HEK293 (cell line): ENCODE results near the gene LNX1.

Experiments
- CTCF ChIA-PET: fragments of 350-600 bp; formaldehyde crosslinking; extraction: SDS; loops from one replicate; lab custom pipeline; 2021; ENCODE audit warnings: antibody characterized with exemption; lab: Yijun Ruan, JAX
- POLR2A ChIA-PET: fragments of 300-600 bp; formaldehyde crosslinking; extraction: SDS; loops from one replicate; lab custom pipeline; 2020; ENCODE audit warnings: antibody characterized with exemption, inconsistent platforms; lab: Yijun Ruan, JAX
- H3K27ac ChIP-seq: fragments of 200-500 bp; sonication (Bioruptor generic); 2 replicates; pipeline ENCODE4 v1.5.1; 2014; ENCODE audit warnings: low read depth, low read length, control low read depth, inconsistent platforms; ENCODE audit errors: extremely low read depth
- H3K36me3 ChIP-seq, 2 experiments: fragments of 200-500 bp in 1 of 2; sonication (Bioruptor generic) in 1 of 2; 1 replicate in 1 of 2; 2 replicates in 1 of 2; pipeline ENCODE4 v1.5.1; 2014 to 2017; ENCODE audit warnings: inconsistent platforms in 2 of 2, low read length in 2 of 2; ENCODE audit not compliant: control insufficient read depth in 2 of 2, insufficient read depth in 1 of 2
- H3K4me1 ChIP-seq: fragments of 200-500 bp; sonication (Bioruptor generic); 2 replicates; pipeline ENCODE4 v1.5.1; 2014; ENCODE audit warnings: mild to moderate bottlenecking, low read length, inconsistent platforms; ENCODE audit not compliant: control insufficient read depth, insufficient read depth
- H3K4me3 ChIP-seq: 2 replicates; pipeline ENCODE4 v1.5.1; 2011; ENCODE audit warnings: low read depth, mild to moderate bottlenecking, control low read depth, low read length, moderate library complexity
- H3K9me3 ChIP-seq: fragments of 200-500 bp; sonication (Bioruptor generic); 2 replicates; pipeline ENCODE4 v1.5.1; 2014; ENCODE audit warnings: low read depth, low read length, inconsistent platforms; ENCODE audit not compliant: control insufficient read depth, insufficient read depth
- GFI1B ChIP-seq: fragments of 450-650 bp; formaldehyde crosslinking; IDR thresholded peaks from 2 replicates; pipeline ENCODE4 v1.5.1; 2016; ENCODE audit warnings: missing biosample characterization, missing genetic modification characterization
- PRDM4 ChIP-seq: fragments of 450-650 bp; formaldehyde crosslinking; IDR thresholded peaks from 2 replicates; pipeline ENCODE4 v1.5.1; 2017; ENCODE audit warnings: missing biosample characterization, missing genetic modification characterization
- SETDB1 ChIP-seq: IDR thresholded peaks from one replicate; pipeline ENCODE4 v1.6.1; 2017; ENCODE audit warnings: mild to moderate bottlenecking, low read length, moderate library complexity, mixed read lengths; ENCODE audit not compliant: insufficient read length
- ZBTB11 ChIP-seq: fragments of 450-650 bp; formaldehyde crosslinking; conservative IDR thresholded peaks from 2 replicates; pipeline ENCODE4 v1.5.1; 2016; ENCODE audit warnings: low read depth, missing biosample characterization, missing genetic modification characterization
- ZBTB21 ChIP-seq: fragments of 450-650 bp; formaldehyde crosslinking; IDR thresholded peaks from 2 replicates; pipeline ENCODE4 v1.5.1; 2017; ENCODE audit warnings: missing biosample characterization, missing genetic modification characterization
- ZNF121 ChIP-seq: fragments of 450-650 bp; formaldehyde crosslinking; IDR thresholded peaks from 2 replicates; pipeline ENCODE4 v1.5.1; 2016; ENCODE audit warnings: missing biosample characterization, missing genetic modification characterization
- ZNF157 ChIP-seq: fragments of 450-650 bp; formaldehyde crosslinking; IDR thresholded peaks from 2 replicates; pipeline ENCODE4 v1.5.1; 2016; ENCODE audit warnings: missing biosample characterization, missing genetic modification characterization
- ZNF292 ChIP-seq: fragments of 450-650 bp; formaldehyde crosslinking; IDR thresholded peaks from 2 replicates; pipeline ENCODE4 v1.5.1; 2016; ENCODE audit warnings: low read depth, missing biosample characterization, missing genetic modification characterization, borderline replicate concordance
- ZNF341 ChIP-seq: fragments of 450-650 bp; formaldehyde crosslinking; IDR thresholded peaks from 2 replicates; pipeline ENCODE4; 2016; ENCODE audit warnings: low read depth, missing biosample characterization, missing genetic modification characterization
- ZNF366 ChIP-seq: fragments of 450-650 bp; formaldehyde crosslinking; conservative IDR thresholded peaks from 2 replicates; pipeline ENCODE4 v1.5.1; 2016; ENCODE audit warnings: missing biosample characterization, missing genetic modification characterization
- ZNF391 ChIP-seq: fragments of 450-650 bp; formaldehyde crosslinking; IDR thresholded peaks from 2 replicates; pipeline ENCODE4 v1.5.1; 2016; ENCODE audit warnings: low read depth, missing biosample characterization, missing genetic modification characterization, borderline replicate concordance
- ZNF473 ChIP-seq: fragments of 450-650 bp; formaldehyde crosslinking; IDR thresholded peaks from 2 replicates; pipeline ENCODE4 v1.5.1; 2017; ENCODE audit warnings: missing biosample characterization, missing genetic modification characterization
- ZNF529 ChIP-seq: fragments of 450-650 bp; formaldehyde crosslinking; IDR thresholded peaks from 2 replicates; pipeline ENCODE4 v1.5.1; 2017; ENCODE audit warnings: missing genetic modification characterization, missing biosample characterization; ENCODE audit not compliant: insufficient replicate concordance
- ZNF561 ChIP-seq: fragments of 450-650 bp; IDR thresholded peaks from 2 replicates; pipeline ENCODE4 v1.5.1; 2018; ENCODE audit warnings: missing biosample characterization, missing genetic modification characterization, borderline replicate concordance
- ZNF571 ChIP-seq: fragments of 450-650 bp; formaldehyde crosslinking; IDR thresholded peaks from 2 replicates; pipeline ENCODE4 v1.5.0; 2017; ENCODE audit warnings: missing biosample characterization, missing genetic modification characterization
- ZNF580 ChIP-seq: fragments of 450-650 bp; formaldehyde crosslinking; IDR thresholded peaks from 2 replicates; pipeline ENCODE4 v1.5.1; 2016; ENCODE audit warnings: missing biosample characterization, missing genetic modification characterization
- ZNF645 ChIP-seq: fragments of 450-650 bp; formaldehyde crosslinking; IDR thresholded peaks from 2 replicates; pipeline ENCODE4; 2016; ENCODE audit warnings: missing biosample characterization, missing genetic modification characterization
- ZNF76 ChIP-seq: fragments of 450-650 bp; formaldehyde crosslinking; IDR thresholded peaks from 2 replicates; pipeline ENCODE4; 2016; ENCODE audit warnings: low read depth, missing biosample characterization, missing genetic modification characterization, borderline replicate concordance
- ZSCAN16 ChIP-seq: fragments of 450-650 bp; formaldehyde crosslinking; IDR thresholded peaks from 2 replicates; pipeline ENCODE4 v1.5.1; 2016; ENCODE audit warnings: missing biosample characterization, missing genetic modification characterization
- TF ChIP-seq, protein P1 (sequence below): fragments of 450-650 bp; formaldehyde crosslinking; IDR thresholded peaks from 2 replicates; pipeline ENCODE4 v1.5.1; 2016; ENCODE audit warnings: missing biosample characterization, missing genetic modification characterization
- TF ChIP-seq, protein P2 (sequence below): fragments of 450-650 bp; formaldehyde crosslinking; IDR thresholded peaks from 2 replicates; pipeline ENCODE4 v1.5.1; 2016; ENCODE audit warnings: missing biosample characterization, missing genetic modification characterization

LNX1 gene

DNA sequence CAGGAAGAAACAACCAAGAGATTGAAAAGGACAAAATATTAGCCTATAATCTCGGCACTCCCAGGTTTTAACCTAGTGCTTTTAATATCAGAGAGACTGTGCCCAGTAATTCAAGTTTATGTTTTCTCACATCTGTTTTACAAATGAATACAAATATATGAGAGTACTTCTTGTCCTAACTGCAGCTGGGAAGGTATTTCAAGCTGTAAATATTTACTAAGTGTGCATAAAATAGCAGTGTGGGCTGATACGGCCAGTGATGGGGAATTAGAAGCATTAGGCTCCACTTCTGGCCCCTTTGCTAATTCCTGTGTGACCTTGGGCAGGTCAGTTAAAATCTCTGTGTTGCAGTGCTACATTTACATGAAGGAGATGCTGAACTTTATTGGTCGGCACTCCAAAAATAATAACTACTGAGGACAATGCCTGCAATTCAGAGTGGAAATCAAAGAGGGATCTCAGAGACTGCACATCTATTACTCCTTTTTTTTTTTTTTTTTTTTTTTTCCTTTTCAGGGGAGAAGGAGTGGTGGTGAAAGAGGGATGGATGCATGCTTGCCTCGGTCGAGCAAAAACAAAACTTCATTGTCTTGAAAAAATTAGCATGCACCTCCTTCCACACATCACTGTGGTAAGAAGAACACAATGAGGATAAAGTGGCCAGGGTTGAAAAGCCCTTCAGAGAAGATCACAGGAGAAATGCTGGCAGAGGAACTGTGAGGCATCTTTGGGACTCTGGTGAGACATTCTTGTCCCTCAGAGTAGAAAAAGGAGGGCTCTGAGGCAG lies 44.6 kb upstream of the LNX1 start (continued):
- no peak for TF ChIP-seq ZBTB11 (tag by site-specific recombination)
- TF ChIP-seq ZNF529 (tag by site-specific recombination) = no peak
- no peak for TF ChIP-seq PRDM4 (tag by site-specific recombination)
- TF ChIP-seq, protein P1, sequence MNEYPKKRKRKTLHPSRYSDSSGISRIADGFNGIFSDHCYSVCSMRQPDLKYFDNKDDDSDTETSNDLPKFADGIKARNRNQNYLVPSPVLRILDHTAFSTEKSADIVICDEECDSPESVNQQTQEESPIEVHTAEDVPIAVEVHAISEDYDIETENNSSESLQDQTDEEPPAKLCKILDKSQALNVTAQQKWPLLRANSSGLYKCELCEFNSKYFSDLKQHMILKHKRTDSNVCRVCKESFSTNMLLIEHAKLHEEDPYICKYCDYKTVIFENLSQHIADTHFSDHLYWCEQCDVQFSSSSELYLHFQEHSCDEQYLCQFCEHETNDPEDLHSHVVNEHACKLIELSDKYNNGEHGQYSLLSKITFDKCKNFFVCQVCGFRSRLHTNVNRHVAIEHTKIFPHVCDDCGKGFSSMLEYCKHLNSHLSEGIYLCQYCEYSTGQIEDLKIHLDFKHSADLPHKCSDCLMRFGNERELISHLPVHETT (tag by site-specific recombination) = no peak
- no peak for TF ChIP-seq ZNF157 (tag by site-specific recombination)
- TF ChIP-seq, all 188 proteins: peak for 0

GRCh38 chr4:53633608-53634007 lies 42.3 kb upstream of the LNX1 start:
- no peak overlapping the region for H3K4me3 ChIP-seq
- ChIA-PET POLR2A (no interaction called here), CTCF (interaction anchor here (0.5 to 0.9 kb wide), 2 partner anchors 8 to 32 kb away, joined by 3 to 4 read pairs; no protein-coding TSS in a partner anchor)
- H3K36me3 ChIP-seq = no peaks in the 10 kb centered on the region
- TF ChIP-seq GFI1B (tag by site-specific recombination) = no peak
- no peak for TF ChIP-seq ZNF571 (tag by site-specific recombination)
- TF ChIP-seq ZNF341 = no peak
- no peak for TF ChIP-seq ZSCAN16 (tag by site-specific recombination)
- TF ChIP-seq ZBTB21 (tag by site-specific recombination) = no peak
- no peak for TF ChIP-seq ZNF473 (tag by site-specific recombination)
- no peak for TF ChIP-seq ZNF292 (tag by site-specific recombination)
- no peaks in the 10 kb centered on the region for H3K4me1 ChIP-seq
- no peaks in the 10 kb centered on the region for H3K9me3 ChIP-seq
- no peak overlapping the region for H3K27ac ChIP-seq

- Histone ChIP-seq H3K9me3 (no peaks in the 10 kb centered on the region), H3K27ac (no peak overlapping the region), H3K4me1 (no peaks in the 10 kb centered on the region), H3K4me3 (no peak overlapping the region), H3K36me3 (no peaks in the 10 kb centered on the region)
- POLR2A ChIA-PET = no interaction called here
- CTCF ChIA-PET = no interaction called here
- TF ChIP-seq SETDB1 (no peak), ZNF645 (tag by site-specific recombination) (no peak), ZNF561 (tag by site-specific recombination) (no peak), ZNF391 (tag by site-specific recombination) (no peak), ZNF121 (tag by site-specific recombination) (no peak), ZNF580 (tag by site-specific recombination) (no peak), ZNF366 (no peak), ZNF76 (no peak)
- TF ChIP-seq, protein P2, sequence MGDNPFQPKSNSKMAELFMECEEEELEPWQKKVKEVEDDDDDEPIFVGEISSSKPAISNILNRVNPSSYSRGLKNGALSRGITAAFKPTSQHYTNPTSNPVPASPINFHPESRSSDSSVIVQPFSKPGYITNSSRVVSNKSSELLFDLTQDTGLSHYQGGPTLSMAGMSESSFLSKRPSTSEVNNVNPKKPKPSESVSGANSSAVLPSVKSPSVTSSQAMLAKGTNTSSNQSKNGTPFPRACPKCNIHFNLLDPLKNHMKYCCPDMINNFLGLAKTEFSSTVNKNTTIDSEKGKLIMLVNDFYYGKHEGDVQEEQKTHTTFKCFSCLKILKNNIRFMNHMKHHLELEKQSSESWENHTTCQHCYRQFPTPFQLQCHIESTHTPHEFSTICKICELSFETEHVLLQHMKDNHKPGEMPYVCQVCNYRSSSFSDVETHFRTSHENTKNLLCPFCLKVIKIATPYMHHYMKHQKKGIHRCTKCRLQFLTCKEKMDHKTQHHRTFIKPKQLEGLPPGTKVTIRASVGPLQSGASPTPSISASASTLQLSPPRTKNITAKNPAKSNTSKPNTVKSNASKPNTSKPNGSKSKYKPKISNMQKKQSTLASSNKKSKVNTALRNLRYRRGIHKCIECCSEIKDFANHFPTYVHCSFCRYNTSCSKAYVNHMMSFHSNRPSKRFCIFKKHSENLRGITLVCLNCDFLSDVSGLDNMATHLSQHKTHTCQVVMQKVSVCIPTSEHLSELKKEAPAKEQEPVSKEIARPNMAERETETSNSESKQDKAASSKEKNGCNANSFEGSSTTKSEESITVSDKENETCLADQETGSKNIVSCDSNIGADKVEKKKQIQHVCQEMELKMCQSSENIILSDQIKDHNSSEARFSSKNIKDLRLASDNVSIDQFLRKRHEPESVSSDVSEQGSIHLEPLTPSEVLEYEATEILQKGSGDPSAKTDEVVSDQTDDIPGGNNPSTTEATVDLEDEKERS (tag by site-specific recombination) = no peak
Observed at GRCh38 chr4:53629296-53629695, 38.0 kb upstream of the LNX1 start.
